NT2/D1 (cell line): ENCODE measurements around the gene FKBP15.

Experiments
- YY1 ChIP-seq: IDR thresholded peaks from 2 replicates; pipeline ENCODE4 v1.6.1; 2011; ENCODE audit not compliant: insufficient read length, insufficient read depth
- ZNF274 ChIP-seq: IDR thresholded peaks from 2 replicates; pipeline ENCODE4 v1.6.1; 2011; ENCODE audit warnings: mild to moderate bottlenecking, low read depth, low read length

DNA sequence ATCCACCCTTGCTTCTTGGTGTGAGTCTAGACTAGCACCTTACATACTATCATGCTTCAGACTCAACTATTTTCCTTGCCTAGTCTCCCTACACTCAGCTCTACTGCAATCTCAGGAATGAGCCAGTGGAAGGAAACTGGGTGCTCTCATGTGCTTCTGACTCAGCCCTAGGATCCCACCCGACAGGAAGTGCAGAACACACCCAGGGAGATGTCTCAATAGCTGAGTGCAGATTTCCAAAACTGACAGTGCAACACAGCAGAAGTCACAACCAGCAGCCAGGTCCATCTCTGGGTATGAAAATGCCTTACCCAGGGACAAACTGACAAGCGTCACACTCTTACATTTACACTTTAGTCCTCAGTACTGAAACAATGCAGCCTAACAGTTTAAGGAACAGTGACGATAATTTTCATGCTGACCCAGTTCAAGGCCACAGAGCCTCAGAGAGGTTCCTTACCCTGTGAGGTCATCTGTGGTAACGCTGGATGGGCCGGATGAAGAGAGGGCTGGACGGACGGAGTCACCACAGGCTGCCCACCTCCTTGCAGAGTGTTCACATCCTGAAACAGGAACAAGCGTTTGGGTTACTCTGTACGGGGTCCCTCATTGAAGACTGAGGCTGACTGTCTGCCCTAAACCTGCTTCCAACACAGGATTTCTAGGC is 33.0 kb downstream of the FKBP15 start:
- TF ChIP-seq YY1, result no peak
- no peak for TF ChIP-seq ZNF274
